ENCODE results near the gene KRTCAP3.

The KRTCAP3 gene

GRCh38 chr2:27442920-27443282, 720 bp downstream of the KRTCAP3 start:
- no peak for DNase-seq

- no peak for DNase-seq
These were observed 3.0 kb downstream of the KRTCAP3 start for GRCh38 chr2:27445155-27445554.

GRCh38 chr2:27445615-27446014, 3.4 kb downstream of the KRTCAP3 start:
- no peak for DNase-seq

- no peak for DNase-seq
These were observed 3.9 kb downstream of the KRTCAP3 start for GRCh38 chr2:27446057-27446456.

- no peak for DNase-seq
These were observed 6.2 kb downstream of the KRTCAP3 start for GRCh38 chr2:27448381-27448780.

- no peak for DNase-seq
These were observed 8.9 kb downstream of the KRTCAP3 start for GRCh38 chr2:27451095-27451494.

GRCh38 chr2:27453968-27454367, 11.8 kb downstream of the KRTCAP3 start:
- no peak for DNase-seq

GRCh38 chr2:27461118-27461517, 18.9 kb downstream of the KRTCAP3 start:
- DNase-seq: no peak

- DNase-seq: no peak
These were observed 22.3 kb downstream of the KRTCAP3 start for GRCh38 chr2:27464443-27464842.

GRCh38 chr2:27471961-27472360, 29.8 kb downstream of the KRTCAP3 start:
- no peak for DNase-seq

- DNase-seq: no peak
These were observed 43.3 kb downstream of the KRTCAP3 start for GRCh38 chr2:27485496-27485895.

- no peak for DNase-seq
These were observed 46.9 kb downstream of the KRTCAP3 start for GRCh38 chr2:27489118-27489497.

- DNase-seq: peak; percentile 90
These were observed 47.6 kb downstream of the KRTCAP3 start, which contains the start of gene IFT172 for GRCh38 chr2:27489498-27490397. Gene IFT172 (minus strand): TSS chr2:27489743. CDS start chr2:27489653, 90 bp downstream.

GRCh38 chr2:27492557-27492956, 50.4 kb downstream of the KRTCAP3 start:
- DNase-seq: no peak

GRCh38 chr2:27493948-27494283, 51.7 kb downstream of the KRTCAP3 start:
- DNase-seq: no peak

All from GDM1 (cell line).